ENCODE data around the gene CALHM6. TPM values are rescaled to one million over a fixed set of nuclear protein-coding genes. Genes with fewer than 3 reads are reported as not detected.

CALHM6 gene
- total and polyA plus RNA-seq, 9 of the 15 experiments (the other 6 are each of a cell fraction or from before 2014, with no cell fraction given): 0.24 TPM; not detected in 8

- peak in 1 of 4 experiments; percentile 16 for DNase-seq (ENCODE audit: extremely low read depth in 1 of 4, low spot score in 3 of 4)
- Histone ChIP-seq H3K9ac (ENCODE audit: insufficient read depth in 1 of 2, low read depth in 2 of 2, low read length in 2 of 2) (no peak overlapping the region), H3K9me1 (ENCODE audit: control insufficient read depth, insufficient read depth, low read length) (no peaks in the 10 kb centered on the region), H2AFZ (ENCODE audit: low read depth, low read length) (peak overlapping the region; percentile 43; the same call in 1 of the 2 replicates), H3K4me2 (ENCODE audit: insufficient read depth, low read length) (no peak overlapping the region), H3K27me3 (ENCODE audit: control insufficient read depth in 2 of 2, insufficient read depth in 2 of 2, low read length in 2 of 2) (peaks cover under 1 to 2% of the 10 kb centered on the region in 2 experiments; a peak in 2 of 5 replicates), H3K4me1 (replicated peaks in 1 of 2; ENCODE audit: control insufficient read depth in 2 of 2, insufficient read depth in 2 of 2, low read length in 2 of 2) (no peaks in the 10 kb centered on the region), H3K36me3 (ENCODE audit: control insufficient read depth, insufficient read depth, low read length) (no peaks in the 10 kb centered on the region), H4K20me1 (replicated peaks; ENCODE audit: control insufficient read depth, insufficient read depth, low read length) (no peaks in the 10 kb centered on the region), H3K79me2 (ENCODE audit: control insufficient read depth, insufficient read depth, low read length) (no peaks in the 10 kb centered on the region), H3K4me3 (no peak overlapping the region), H3K9me3 (replicated peaks; ENCODE audit: control insufficient read depth, insufficient read depth, low read depth, low read length) (no peaks in the 10 kb centered on the region), H3K27ac (ENCODE audit: extremely low read depth, low read depth, low read length) (no peak overlapping the region)
- TF ChIP-seq RAD21 (CRISPR knock-in tag; conservative IDR thresholded peaks at IDR 0.05 in 1 of 2, IDR thresholded peaks at IDR 0.05 in 1 of 2) (0 out of 4 replicates have a peak, but pooled peaks of 1 of the 2 experiments have one; percentile 12), MEIS2 (IDR thresholded peaks at IDR 0.05; ENCODE audit: partially characterized antibody) (peak; percentile 2), CTCF (IDR thresholded peaks at IDR 0.05 in 2 of 3, conservative IDR thresholded peaks at IDR 0.05 in 1 of 3; ENCODE audit: insufficient read depth in 2 of 3, low read depth in 1 of 3, low read length in 3 of 3) (peak; percentile 7 to 19 (median 8); a peak in 2 of 6 replicates), ZBTB26 (CRISPR knock-in tag; IDR thresholded peaks at IDR 0.05) (no peak)
- in situ Hi-C loops (cut with MboI) (no loop called here), intact Hi-C loops (cut with micrococcal nuclease) (no loop called here)
- WGBS (ENCODE audit: insufficient coverage, low coverage, missing lambda C conversion rate): 11% methylated on average over 4 of the region's 4 CpGs
- ChIA-PET CTCF (ENCODE audit: low intra/inter-chr PET ratio) (no interaction called here), POLR2A (interaction anchor here (1.7 kb wide), 1 partner anchor 14 kb away, joined by 5 read pairs; no protein-coding TSS in a partner anchor)
- BruUV-seq (replicated peaks): no TSS peak
- peak; percentile 59 for FAIRE-seq
- peak; percentile 80 for ATAC-seq
These were observed 30.3 kb upstream of the CALHM6 start for GRCh38 chr6:116430860-116431259.
